PC-3 (cell line): ENCODE measurements around the gene UBE3C. TPM values are rescaled to one million over a fixed set of nuclear protein-coding genes. Genes with fewer than 3 reads are reported as not detected.

Experiments
- ATAC-seq: fragments of 200-7000 bp; cut with Tn5 transposase; 2 replicates; pipeline ENCODE4 v1.9.1; 2020; ENCODE audit warnings: mild to moderate bottlenecking, moderate library complexity
- BruUV-seq: library from RNA; stranded (reverse); fragments of 400-500 nt; replicated peaks from 2 replicates; lab custom pipeline; 2021; lab: Mats Ljungman, UMichigan
- CTCF ChIA-PET: fragments of 300-600 bp; sonication (Branson Sonifier 250); formaldehyde crosslinking; loops from one replicate; lab custom pipeline; 2022; ENCODE audit warnings: antibody characterized with exemption; lab: Charles Lee
- POLR2A ChIA-PET: fragments of 300-600 bp; sonication (Branson Sonifier 250); formaldehyde crosslinking; loops from one replicate; lab custom pipeline; 2022; ENCODE audit warnings: antibody characterized with exemption; ENCODE audit not compliant: unreplicated experiment; lab: Charles Lee
- DNase-seq: peaks from one replicate; pipeline ENCODE4 v3.0.0-alpha.2; 2015
- H2AFZ ChIP-seq: fragments of 300-600 bp; sonication (generic); 2 replicates; pipeline ENCODE4 v1.6.0; 2016; ENCODE audit warnings: antibody characterized with exemption, low read length
- H3F3A ChIP-seq: fragments of 300-600 bp; sonication (generic); one replicate; pipeline ENCODE4 v1.6.0; 2017; ENCODE audit warnings: antibody characterized with exemption, low read length, control low read depth, mild to moderate bottlenecking; ENCODE audit not compliant: unreplicated experiment
- H3K27ac ChIP-seq: fragments of 300-600 bp; sonication (generic); 2 replicates; pipeline ENCODE4 v1.5.1; 2016; ENCODE audit warnings: mild to moderate bottlenecking, low read length
- H3K27me3 ChIP-seq: fragments of 300-600 bp; sonication (generic); 2 replicates; pipeline ENCODE4 v1.6.1; 2016; ENCODE audit warnings: low read length, mixed read lengths
- H3K36me3 ChIP-seq: fragments of 300-600 bp; sonication (generic); 2 replicates; pipeline ENCODE4 v1.6.1; 2016; ENCODE audit warnings: low read depth, mixed run types, low read length, mixed read lengths
- H3K4me1 ChIP-seq: fragments of 300-600 bp; sonication (generic); 2 replicates; pipeline ENCODE4 v1.5.1; 2016; ENCODE audit warnings: low read length; ENCODE audit not compliant: insufficient read depth
- H3K4me2 ChIP-seq: fragments of 300-600 bp; sonication (generic); 2 replicates; pipeline ENCODE4 v1.6.0; 2016; ENCODE audit warnings: low read length
- H3K4me3 ChIP-seq: fragments of 300-600 bp; sonication (generic); 2 replicates; pipeline ENCODE4 v1.5.1; 2016; ENCODE audit warnings: mild to moderate bottlenecking, low read length, mixed read lengths
- H3K79me2 ChIP-seq: fragments of 300-600 bp; sonication (generic); 2 replicates; pipeline ENCODE4 v1.6.1; 2017; ENCODE audit warnings: low read length, mixed read lengths
- H3K9ac ChIP-seq: fragments of 300-600 bp; sonication (generic); 2 replicates; pipeline ENCODE4 v1.6.0; 2016; ENCODE audit warnings: mild to moderate bottlenecking, low read length
- H3K9me2 ChIP-seq: fragments of 300-600 bp; sonication (generic); replicated peaks from 2 replicates; pipeline ENCODE4 v1.6.1; 2016; ENCODE audit warnings: mixed run types, low read length, mixed read lengths
- H3K9me3 ChIP-seq: fragments of 300-600 bp; sonication (generic); 2 replicates; pipeline ENCODE4 v1.6.1; 2016; ENCODE audit warnings: low read length, mixed read lengths
- H4K20me1 ChIP-seq: fragments of 300-600 bp; sonication (generic); 2 replicates; pipeline ENCODE4 v1.6.1; 2016; ENCODE audit warnings: low read length, mixed read lengths
- CTCF ChIP-seq: fragments of 300-600 bp; sonication (generic); conservative IDR thresholded peaks from 2 replicates; pipeline ENCODE4 v1.5.1; 2017; ENCODE audit warnings: antibody characterized with exemption, low read depth, mild to moderate bottlenecking, low read length
- EZH2 ChIP-seq: fragments of 300-600 bp; sonication (generic); IDR thresholded peaks from one replicate; pipeline ENCODE4 v1.6.1; 2017; ENCODE audit warnings: antibody characterized with exemption, mild to moderate bottlenecking, low read length; ENCODE audit not compliant: unreplicated experiment
- EZH2phosphoT487 ChIP-seq: fragments of 300-600 bp; sonication (generic); IDR thresholded peaks from 2 replicates; pipeline ENCODE4 v1.6.1; 2018; ENCODE audit warnings: mild to moderate bottlenecking, antibody characterized with exemption, low read length, borderline replicate concordance
- intact Hi-C: fragments of 100-400 bp; cut with micrococcal nuclease; formaldehyde crosslinking; loops from 2 replicates; pipeline ENCODE4 v1.9.0; 2023
- total RNA-seq: library from RNA; depleted of rRNA; stranded (reverse); fragments of >200 nt; gene quantifications from 2 replicates; pipeline ENCODE4 v1.2.3, GENCODE V29; 2014

UBE3C gene
- total RNA-seq, 1 experiment from 2014 or later, result 86.6 TPM

GRCh38 chr7:157284229-157285014 is 145.7 kb downstream of the UBE3C start:
- no peak overlapping the region for H3K4me3 ChIP-seq
- peaks cover 36% of the 10 kb centered on the region for H3K4me1 ChIP-seq
- no peaks in the 10 kb centered on the region for H4K20me1 ChIP-seq
- no peak overlapping the region for H3K4me2 ChIP-seq
- BruUV-seq, result no TSS peak
- H3K9me3 ChIP-seq, result no peaks in the 10 kb centered on the region
- H3K9me2 ChIP-seq, result no peaks in the 10 kb centered on the region
- H3K36me3 ChIP-seq, result no peaks in the 10 kb centered on the region
- DNase-seq (no peak), ATAC-seq (no peak)
- TF ChIP-seq EZH2phosphoT487, result no peak
- no peak for TF ChIP-seq CTCF
- TF ChIP-seq EZH2, result no peak
- H3F3A ChIP-seq, result no peaks in the 10 kb centered on the region
- intact Hi-C loops, result no loop called here
- no peak overlapping the region for H3K9ac ChIP-seq
- CTCF ChIA-PET, result no interaction called here
- H2AFZ ChIP-seq, result no peak overlapping the region
- no peak overlapping the region for H3K27ac ChIP-seq
- POLR2A ChIA-PET, result interaction anchor here (0.5 kb wide), 1 partner anchor 58 kb away, joined by 19 read pairs; no protein-coding TSS in a partner anchor
- H3K79me2 ChIP-seq, result peaks cover 12% of the 10 kb centered on the region; the same call in 1 of the 2 replicates
- H3K27me3 ChIP-seq, result no peaks in the 10 kb centered on the region

- BruUV-seq, result no TSS peak
- H3K4me2 ChIP-seq, result no peak overlapping the region
Observed at GRCh38 chr7:157291404-157292080, 152.8 kb downstream of the UBE3C start.

More at GRCh38 chr7:157291404-157292080, 152.8 kb downstream of the UBE3C start:
- Histone ChIP-seq H2AFZ (no peak overlapping the region), H3K4me3 (no peak overlapping the region), H3K9me2 (no peaks in the 10 kb centered on the region), H3K4me1 (peaks cover 42% of the 10 kb centered on the region), H3F3A (no peaks in the 10 kb centered on the region), H3K9ac (peak overlapping the region; percentile 20; the same call in 1 of the 2 replicates), H3K27me3 (no peaks in the 10 kb centered on the region), H3K36me3 (no peaks in the 10 kb centered on the region), H3K79me2 (0 out of 2 replicates have a peak, but pooled peaks cover 6% of the 10 kb centered on the region), H4K20me1 (no peaks in the 10 kb centered on the region), H3K9me3 (no peaks in the 10 kb centered on the region), H3K27ac (peak overlapping the region; percentile 70)
- no peak for TF ChIP-seq EZH2phosphoT487
- TF ChIP-seq CTCF, result no peak
- no peak for TF ChIP-seq EZH2
- CTCF ChIA-PET, result no interaction called here
- POLR2A ChIA-PET, result no interaction called here
- ATAC-seq (no peak), DNase-seq (no peak)
- intact Hi-C loops, result no loop called here
